Activated gamma-delta T cell treated with anti-CD3 and anti-CD28 coated beads, Interleukin-2, amount 50 U/mL, for 16 hours (primary cell): ENCODE measurements around the gene PDGFRB.
"Not testable (repeated sequence)": the region's sequence is repeated elsewhere in the genome, so short reads cannot be mapped to it uniquely, and the experiment has no call there.

ENCODE experiments used
- DNase-seq: peaks from one replicate; pipeline ENCODE4 v3.0.0-alpha.2; 2020; ENCODE audit warnings: low read depth

Gene PDGFRB

DNA sequence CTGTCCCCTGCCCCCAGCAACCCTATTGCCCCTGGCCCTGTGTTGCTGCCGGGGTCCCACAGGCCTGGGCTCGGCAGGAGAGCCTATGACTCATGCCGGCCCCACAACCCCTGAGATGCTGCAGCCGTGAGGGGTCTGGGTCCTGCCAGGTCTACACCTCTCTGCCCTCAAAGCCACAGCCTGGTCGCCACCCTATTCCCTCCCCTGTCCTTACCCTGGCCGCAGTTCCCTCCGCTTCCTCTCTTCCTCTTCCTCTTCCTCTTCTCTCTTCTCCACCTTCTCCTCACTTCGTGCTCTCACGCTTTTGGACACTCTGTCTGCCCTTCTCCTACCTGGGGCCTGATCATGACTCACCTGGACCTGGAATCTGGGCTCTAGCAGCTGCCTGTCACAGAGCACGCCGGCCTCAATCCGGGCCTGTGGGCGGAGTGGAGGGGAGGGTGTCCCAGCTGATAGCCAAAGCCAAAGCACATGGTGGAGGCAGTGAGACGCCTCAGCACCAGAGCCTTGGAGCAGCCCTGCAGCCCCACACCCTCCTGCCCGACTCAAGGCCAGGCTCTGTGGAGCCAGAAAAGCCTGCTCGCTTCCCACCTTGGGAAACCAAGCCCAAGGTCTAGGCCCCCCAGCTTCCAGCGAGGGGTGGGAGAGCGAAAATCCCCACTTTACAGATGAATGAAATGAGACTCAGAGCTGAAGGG lies 42.4 kb downstream of the PDGFRB start:
- DNase-seq, result no peak

DNA sequence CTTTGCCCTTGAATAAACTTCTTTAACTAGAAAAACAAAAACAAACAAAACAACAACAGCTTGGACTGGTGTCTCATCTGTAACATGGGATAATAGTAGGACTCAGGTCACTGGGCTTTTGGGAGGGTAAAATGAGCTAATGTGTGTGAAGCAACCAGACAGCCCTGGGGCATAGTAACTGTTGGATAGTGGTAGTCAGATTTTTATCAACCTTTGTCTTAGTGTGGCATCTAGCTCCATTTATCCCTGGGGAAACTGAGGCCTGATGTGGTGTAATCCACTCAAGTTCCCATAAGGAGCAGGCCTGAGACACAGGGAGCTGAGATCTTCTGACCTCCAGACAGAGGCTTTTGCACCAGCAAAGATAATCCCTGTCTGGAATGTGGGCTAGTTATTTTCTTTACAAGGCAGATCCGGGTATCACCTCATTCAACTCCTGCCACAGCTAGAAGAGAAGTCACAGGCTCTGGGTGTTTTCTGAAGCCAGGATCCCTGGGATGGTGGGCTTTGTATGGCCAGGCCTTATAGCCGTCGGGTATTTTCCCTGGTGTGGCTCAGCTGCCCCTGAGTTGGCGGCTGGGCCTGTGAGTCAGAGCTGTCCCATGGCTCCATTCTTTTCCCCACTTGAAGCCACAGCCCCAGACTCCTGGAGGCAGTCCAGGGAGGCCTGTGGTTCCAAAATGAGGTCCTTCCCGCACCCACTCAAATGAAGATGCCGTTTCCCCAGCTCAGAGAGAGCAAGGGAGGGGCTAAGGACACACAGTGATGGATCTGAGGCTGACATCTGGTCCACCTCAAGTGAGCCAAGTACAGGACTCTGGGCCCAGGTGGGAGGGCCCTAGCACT lies 43.2 kb downstream of the PDGFRB start:
- no peak for DNase-seq

- DNase-seq, result no peak
Measured at GRCh38 chr5:150111122-150111521, 44.5 kb downstream of the PDGFRB start.

- no peak for DNase-seq
Measured at GRCh38 chr5:150109921-150110320, 45.7 kb downstream of the PDGFRB start.

DNA sequence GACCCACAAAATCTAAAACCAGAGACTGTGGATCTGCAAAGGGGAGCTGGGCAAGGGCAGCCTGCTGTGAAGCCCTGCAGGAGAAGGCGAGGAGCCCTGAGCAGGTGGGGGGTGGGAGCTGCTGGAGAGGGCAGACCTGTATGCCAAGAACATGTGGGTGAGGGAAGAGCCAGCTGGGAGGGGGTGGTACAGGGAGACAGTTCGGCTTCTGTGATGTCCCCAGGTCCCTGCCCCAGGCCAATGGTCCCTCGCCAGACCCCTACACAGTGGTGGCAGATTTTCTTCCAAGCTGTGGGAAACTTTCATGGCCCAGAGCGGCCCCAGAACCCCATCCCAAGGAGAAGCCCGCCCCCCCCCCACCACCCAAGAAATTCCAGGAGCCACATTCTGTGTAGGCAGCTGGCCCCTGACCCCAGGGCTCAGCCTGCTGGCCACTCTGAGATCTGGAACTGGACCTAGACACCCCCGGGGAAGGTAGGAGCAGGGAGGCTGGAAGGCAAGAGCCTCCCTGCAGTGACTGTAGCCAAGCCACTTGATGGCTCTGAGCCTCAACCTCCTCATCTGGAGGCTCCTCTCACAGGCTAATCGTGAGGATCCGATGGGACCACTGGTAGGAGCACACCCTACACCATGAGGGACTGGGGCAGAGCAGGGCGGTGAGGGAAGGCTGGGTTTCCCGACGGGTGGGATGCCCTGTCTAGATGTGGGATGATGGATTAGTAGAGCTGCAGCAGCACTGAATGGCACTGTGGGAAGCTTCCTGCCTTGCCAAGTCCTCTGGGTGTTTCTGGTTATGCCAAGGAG lies 46.7 kb downstream of the PDGFRB start:
- no peak for DNase-seq

DNA sequence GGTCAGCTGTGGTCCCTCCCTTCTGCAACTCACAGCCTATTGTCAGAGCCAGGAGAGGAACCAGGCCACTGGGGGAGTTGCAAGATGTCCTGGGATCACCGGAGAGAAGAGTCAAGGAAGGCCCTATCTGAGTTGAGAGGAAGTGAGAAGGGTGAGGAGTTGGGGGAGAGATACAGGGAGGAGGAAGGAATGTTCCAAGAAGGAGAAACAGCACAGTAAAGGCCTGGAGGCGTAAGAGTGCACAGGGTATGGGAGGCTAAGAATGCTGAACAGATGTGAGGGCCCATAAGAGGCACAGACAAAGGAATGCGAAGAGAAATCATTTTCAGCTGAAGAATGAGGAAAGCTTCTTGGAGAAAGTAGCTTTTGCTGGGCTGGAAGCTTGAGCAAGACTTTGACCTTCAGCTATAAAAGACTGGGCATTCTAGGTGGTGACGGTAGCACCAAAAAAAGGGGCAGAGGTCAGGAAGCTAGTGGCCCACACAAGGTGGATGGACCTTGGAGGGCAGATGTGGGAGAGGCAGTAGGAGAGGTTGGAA lies 47.7 kb downstream of the PDGFRB start:
- no peak for DNase-seq

DNA sequence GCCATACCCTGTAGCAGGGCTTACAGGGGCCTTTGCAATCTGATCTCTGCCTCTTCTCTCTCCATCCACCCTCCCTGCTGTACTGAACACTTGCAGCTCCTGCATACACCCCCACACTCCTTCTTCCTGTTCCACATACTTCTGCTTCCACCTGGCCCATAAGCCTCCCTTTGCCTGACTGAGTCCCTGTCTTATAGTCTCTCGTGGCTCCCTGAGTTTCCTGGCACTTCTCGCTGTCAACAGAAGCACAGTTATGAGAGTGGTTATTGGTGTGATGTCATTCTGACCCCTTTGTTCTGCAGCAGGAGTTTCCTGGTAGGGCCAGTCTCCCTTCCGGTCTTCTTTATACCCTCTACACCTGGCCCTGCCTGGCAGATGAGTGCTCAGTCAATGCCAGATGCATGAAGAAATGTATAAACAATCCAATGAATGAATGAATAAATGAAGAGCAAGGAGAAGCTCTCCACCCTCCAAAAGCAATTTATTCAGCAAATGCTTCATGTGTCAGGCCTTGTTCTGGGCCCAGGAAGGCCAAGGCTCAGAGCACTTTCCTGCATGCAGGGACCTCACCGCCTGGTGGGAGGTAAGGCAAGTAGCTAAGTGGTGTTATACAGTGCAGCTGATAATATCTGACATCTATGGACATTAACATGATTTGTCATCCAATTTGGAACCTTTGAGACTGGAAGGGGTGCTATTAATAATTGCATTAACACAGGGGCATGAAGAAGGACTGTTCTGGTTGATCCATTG lies 48.8 kb downstream of the PDGFRB start:
- no peak for DNase-seq

DNA sequence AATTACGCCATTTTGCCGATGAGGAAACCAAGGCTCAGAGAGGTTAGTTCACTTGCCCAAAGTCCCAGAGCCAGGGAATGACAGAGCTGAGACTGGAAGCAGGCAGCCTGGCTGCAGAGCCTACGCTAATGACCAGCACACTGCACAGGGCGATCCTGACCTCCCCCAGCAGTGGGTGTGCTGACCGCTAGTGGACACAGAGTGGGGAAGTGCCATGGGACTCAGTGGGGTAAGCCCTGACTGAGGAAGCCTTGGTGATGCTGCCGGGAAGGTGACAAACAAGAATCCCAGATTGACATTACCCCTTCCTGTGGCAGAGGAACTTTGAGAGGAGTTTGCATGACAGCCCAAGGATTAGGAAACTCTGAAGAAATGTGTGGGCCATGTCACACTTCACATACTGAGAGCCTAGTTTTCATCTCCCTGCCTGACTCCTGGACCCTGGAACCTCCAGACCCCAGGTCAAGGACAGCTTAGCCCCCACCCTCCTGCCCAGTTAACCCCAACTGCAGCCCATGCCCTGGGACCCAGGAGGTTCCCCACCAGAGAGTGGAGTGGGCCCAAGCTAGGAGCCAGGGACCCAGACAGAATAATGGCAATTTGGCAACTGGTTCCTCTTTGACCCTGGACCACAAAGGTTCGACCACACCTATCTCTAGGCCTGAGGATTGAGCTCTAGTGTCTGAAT lies 49.6 kb downstream of the PDGFRB start:
- no peak for DNase-seq

- no peak for DNase-seq
Measured at GRCh38 chr5:150104550-150104870, 51.1 kb downstream of the PDGFRB start.

DNA sequence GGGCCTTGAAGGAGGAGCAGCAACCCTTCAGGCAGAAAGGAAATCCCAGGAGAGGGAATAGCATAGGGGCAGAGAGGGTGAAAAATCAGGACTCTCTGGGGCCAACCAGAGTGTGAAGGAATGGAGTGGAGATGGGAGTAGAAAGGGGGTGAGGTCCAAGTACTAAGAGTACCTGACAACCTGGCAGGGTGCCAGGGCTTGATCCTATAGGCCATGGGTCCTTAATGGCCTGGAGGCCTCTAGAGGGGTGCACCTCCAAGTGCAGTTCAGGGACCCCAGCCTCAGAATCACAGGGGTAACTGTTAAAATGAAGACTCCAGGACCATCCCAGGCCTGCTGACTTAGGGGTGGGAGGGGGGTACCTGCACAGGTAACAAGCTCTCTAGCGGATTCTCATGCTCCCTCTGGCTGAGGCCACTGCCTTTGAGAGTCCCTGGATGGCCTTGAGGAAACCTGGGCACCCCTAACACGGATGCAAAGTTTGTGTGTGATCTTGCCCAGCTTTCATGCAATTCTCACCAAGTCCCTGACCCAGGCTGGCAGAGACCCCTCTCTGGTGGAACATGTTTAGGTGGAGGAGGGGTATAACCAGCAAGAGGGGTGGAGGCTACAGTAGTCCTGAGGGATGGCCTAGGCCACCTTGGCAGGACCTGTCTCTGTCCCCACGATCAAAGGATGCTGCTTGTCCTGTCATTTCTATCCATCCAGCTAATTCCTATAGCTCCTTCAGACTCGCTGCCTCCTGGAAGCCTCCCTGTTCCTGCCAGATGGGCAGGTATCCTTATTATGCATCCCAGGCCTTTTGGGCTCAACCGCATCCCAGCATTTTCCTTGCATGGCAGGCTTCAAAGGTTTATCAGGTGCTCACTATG lies 51.7 kb downstream of the PDGFRB start:
- no peak for DNase-seq

DNA sequence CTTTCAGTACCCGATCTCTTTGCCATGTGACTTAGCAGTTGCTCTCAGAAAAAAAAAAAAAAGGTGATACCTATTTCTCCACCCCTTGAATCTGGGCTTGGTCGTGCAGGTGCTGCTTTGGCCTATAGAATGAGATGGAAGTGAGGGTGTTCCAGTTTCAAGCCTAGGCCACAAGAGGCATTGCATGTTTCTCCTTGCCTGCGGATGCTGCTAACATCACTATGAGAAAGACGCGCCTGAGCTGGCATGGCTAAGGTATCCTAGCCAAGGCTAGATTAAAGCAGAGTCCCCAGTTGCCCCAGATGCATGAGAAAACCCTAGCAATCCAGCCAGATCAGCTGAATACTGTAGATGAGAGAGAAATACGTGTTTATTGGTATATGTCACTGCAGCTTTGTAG lies 54.6 kb downstream of the PDGFRB start:
- no peak for DNase-seq

DNA sequence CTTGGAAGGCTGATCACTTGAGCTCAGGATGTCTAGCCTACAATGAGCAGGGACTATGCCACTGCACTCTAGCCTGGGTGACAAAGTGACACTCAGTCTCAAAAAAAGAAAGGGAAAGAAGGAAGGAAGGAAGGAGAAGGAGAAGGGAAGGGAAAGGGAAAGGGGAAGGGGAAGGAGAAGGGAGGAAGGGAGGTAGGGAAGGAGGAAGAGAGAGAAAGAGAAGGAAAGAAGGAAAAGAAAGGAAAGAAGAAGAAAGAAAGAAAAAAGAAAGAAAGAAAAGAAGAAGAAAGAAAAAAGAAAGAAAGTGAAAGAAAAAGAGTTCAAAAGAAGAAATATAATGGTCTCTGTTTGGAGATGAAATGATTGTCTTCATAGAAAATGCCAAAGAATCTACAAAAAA lies 58.5 kb downstream of the PDGFRB start:
- DNase-seq, result no peak

- DNase-seq, result no peak
Measured at GRCh38 chr5:150092159-150092787, 63.4 kb downstream of the PDGFRB start.

- DNase-seq, result no peak
Measured at GRCh38 chr5:150085950-150086715, 69.5 kb downstream of the PDGFRB start, which contains the start of gene CSF1R. Gene CSF1R, minus strand, starts transcription at chr5:150086554. Its CDS starts 127 bp downstream, at chr5:150086427.

- DNase-seq, result no peak
Measured at GRCh38 chr5:150085191-150085912, 70.3 kb downstream of the PDGFRB start.

- DNase-seq, result not testable (repeated sequence)
Measured at GRCh38 chr5:150084754-150085153, 70.9 kb downstream of the PDGFRB start.

- DNase-seq, result no peak
Measured at GRCh38 chr5:150082889-150083288, 72.8 kb downstream of the PDGFRB start.

- DNase-seq, result no peak
Measured at GRCh38 chr5:150082374-150082773, 73.3 kb downstream of the PDGFRB start.
